NOMO-1 treated with dmso at 0.1 percent for 144 hours (cell line): Measurements from ENCODE around the gene GPR39.
A peak's percentile ranks its signal among the peaks of the same experiment; 100 is the strongest.

Experiments
- DNase-seq: peaks from one replicate; lab custom pipeline; 2025; ENCODE audit not compliant: unreplicated experiment; lab: John Stamatoyannopoulos, UW

GPR39 gene

DNA sequence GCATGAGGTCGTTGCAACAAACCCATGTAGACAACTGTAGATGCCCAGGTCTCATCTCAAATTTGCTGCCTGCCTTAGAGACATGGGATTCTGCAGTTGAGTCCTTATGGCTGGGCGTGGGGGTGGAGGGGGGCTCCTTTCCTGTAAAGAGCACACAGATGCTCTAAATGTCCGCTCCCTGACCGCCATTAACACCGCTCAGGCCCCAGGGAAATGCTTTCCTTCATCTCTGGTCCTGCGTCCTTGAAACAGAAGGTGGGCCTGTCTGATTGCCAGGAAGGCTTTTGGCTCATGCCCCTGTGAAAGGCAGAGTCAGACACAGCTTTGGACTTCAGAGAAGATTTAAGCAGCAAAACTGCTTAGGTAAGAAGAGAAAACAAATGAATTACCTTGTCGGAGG lies 25.7 kb downstream of the GPR39 start:
- DNase-seq, result no peak

GRCh38 chr2:132443106-132443505 lies 26.5 kb downstream of the GPR39 start:
- DNase-seq, result no peak

GRCh38 chr2:132446444-132446843 lies 29.8 kb downstream of the GPR39 start:
- no peak for DNase-seq

- no peak for DNase-seq
Observed at GRCh38 chr2:132448331-132448730, 31.7 kb downstream of the GPR39 start.

- peak; percentile 2 for DNase-seq
Observed at GRCh38 chr2:132448771-132449170, 32.2 kb downstream of the GPR39 start.

GRCh38 chr2:132449868-132450267 lies 33.3 kb downstream of the GPR39 start:
- DNase-seq, result no peak

DNA sequence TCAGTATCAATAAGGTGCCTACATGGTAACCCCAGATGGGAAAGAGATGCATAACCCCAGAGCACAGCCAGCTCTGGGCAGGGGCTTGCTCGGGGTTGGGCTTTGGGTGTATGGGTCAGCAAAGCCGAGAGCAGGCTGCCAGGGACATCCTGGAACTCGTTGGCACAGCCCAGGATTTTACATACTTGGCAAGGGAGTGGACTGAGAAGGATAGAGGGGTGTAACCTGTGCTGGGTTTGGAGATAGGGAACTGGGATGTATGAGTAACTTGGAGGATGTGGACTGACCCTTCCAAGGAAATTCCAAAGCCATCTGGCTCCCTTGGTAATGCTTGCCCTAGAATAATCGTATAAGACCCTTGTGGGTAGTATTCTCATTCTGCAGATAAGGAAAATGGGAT lies 44.2 kb downstream of the GPR39 start:
- DNase-seq, result no peak

GRCh38 chr2:132462236-132462635 lies 45.6 kb downstream of the GPR39 start:
- no peak for DNase-seq

GRCh38 chr2:132463719-132464118 lies 47.1 kb downstream of the GPR39 start:
- no peak for DNase-seq

DNA sequence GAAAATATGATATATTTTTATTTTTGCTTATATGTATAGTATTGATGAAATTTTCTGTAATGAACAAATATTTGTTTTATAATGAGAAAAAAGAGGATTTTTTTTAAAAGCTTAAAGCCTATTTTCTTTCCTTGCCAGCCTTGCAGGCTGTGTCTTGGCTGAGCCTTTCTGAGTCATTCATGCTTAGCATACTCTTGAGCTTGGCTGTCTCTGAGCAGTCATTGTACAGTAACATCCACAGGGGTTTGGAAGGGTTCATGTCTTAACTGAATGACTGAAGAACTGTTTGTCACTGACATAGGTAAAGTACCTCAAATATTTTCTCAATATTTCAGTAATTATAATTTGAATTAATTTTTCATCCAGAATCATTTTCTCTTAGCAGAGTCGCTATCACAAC lies 49.3 kb downstream of the GPR39 start:
- no peak for DNase-seq

- DNase-seq, result no peak
Observed at GRCh38 chr2:132466428-132467028, 49.9 kb downstream of the GPR39 start.

DNA sequence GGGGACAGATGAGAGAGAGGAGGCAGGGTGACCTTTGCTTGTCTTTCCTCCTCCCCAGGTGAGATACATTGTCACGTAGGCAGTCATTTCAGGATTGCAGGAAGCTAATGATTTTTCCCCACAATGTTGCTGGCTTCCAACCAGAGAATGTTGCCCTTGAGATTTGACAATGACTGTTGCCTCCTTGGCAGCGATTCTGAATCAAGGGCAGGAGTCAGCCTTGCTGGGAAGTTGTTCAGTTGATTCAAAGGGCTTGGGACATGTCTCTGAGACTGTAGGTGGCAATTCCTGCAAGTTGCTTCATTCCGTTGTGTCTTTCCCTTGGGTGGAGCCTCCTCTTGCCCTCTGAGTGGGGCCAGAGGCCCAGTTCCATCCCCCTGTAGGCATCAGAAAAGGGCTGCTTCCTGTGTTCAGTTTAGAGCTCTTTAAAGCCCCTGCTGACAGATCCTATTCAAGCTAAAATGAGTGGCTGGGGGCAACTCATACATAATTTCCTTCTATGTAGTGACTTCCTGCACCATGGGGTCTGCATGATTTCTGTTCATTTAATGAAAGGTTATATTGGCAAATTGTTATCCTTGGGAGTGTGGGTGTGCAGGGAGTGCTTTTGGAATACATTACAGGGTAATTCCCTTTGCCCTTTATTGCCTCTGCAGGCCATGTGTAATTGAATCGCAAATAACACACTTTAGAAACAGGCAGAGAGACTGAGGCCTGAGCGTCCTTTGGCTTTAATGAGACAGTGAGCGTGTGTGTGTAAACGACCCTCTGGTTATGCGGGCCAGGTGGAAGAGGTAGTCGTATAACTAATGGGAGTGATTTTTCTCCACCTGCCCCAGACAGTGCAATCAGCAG lies 52.4 kb downstream of the GPR39 start:
- no peak for DNase-seq

DNA sequence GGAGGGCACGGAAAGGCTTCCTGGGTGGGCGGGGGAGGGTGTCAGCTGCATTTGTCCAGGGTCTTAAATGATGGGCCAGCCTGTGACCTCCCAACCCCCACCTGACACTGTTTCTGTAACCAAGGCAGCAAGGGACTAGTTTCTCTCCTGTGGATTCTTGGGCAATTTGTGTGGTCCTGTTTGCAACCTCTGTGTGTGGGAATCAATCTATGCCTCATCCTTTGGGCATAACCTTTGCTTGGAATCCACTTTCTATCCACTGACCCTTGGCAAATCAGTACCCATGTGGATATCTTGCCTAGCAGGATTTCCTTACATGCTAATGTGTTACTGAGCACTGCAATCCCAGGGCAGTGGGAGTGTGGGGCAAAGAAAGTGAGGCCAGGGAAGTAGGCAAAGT lies 54.1 kb downstream of the GPR39 start:
- no peak for DNase-seq

GRCh38 chr2:132473174-132473883 lies 56.7 kb downstream of the GPR39 start:
- no peak for DNase-seq

DNA sequence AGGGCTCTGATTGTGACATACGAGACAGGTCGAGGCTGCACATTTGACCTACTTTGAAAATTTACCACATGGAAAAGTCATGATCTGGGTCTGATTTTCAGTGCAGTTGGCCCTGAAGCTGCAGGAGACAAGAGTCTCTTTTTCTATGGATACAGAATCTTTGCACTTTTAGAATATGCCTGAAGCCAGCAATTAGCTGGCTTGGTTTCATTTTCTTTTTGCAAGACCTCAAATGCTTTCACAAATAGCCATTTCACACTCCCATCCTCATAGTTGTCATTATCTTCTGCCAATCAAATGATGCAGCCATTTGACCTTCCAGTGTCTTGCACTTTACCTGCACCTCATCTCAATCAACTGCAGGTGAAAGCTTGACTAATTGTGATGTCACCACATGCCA lies 59.0 kb downstream of the GPR39 start:
- DNase-seq, result no peak

- no peak for DNase-seq
Observed at GRCh38 chr2:132477436-132477835, 60.8 kb downstream of the GPR39 start.

GRCh38 chr2:132477962-132478361 lies 61.4 kb downstream of the GPR39 start:
- DNase-seq, result no peak

- DNase-seq, result no peak
Observed at GRCh38 chr2:132478461-132479105, 62.0 kb downstream of the GPR39 start.

DNA sequence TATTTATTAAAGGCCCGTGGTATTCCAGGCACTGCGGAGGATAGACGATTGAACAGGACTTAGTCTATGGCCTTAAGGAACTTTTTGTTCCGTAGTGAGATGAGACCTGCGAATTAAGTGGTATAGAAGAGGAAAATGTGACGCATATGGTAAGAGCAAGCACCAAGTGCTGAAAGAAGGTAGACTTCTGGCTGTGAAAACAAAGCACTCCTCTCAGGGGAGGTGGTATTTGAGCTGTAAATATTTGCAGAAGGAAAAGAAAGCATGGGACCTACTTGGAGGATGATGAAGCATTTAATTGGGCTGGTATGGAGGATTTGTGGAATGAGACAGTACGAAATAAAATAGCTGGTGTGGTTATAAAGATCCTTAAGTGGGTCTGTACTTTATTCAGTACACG lies 62.5 kb downstream of the GPR39 start:
- DNase-seq, result no peak

- no peak for DNase-seq
Observed at GRCh38 chr2:132482821-132483220, 66.2 kb downstream of the GPR39 start.

DNA sequence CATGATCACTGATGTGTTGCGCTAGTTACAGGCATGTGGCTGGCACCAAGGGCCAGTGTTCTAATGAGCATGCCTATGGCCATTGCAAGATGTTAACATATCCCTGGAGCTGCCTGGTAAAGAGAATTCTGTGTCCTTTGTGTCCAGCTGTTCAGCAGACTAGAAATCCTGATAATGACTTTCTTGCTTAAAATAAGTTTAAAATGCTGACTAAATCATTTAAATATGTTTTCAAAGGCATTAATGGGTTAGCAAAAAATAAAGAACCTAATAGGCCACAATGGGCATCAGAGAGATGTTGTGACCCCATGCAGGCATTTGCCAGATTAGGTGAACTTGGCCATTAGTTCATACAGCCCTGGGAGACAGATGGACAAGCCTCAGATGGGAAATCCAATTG lies 67.5 kb downstream of the GPR39 start:
- DNase-seq, result no peak

DNA sequence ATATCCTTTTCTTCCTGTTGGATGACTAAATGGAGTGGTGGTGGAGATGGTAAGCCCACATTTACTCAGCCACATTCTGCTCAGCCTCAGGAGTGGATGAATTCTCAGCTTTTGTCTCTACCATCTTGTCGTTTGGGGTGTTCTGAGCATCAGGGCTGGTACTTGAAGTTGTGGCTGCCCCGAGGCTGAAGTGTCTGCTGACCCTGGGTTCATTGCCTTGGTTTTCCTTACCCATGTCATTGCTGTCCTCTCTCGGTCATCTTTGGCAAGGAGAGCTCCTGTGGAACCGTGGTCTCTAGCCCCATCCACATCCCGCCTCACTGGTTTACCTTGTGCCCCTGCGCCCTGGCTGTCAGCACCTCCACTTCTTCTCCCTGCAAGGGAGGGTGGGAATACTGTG lies 71.9 kb downstream of the GPR39 start:
- DNase-seq, result no peak
